Sigmoid colon (tissue), 7 donors: ENCODE measurements around the gene TMEM18. TPM values are rescaled to one million over a fixed set of nuclear protein-coding genes. Genes with fewer than 3 reads are reported as not detected.
"Not testable (repeated sequence)": the region's sequence is repeated elsewhere in the genome, so short reads cannot be mapped to it uniquely, and the experiment has no call there.

Experiments
- DNase-seq: peaks from one replicate; pipeline ENCODE4 v3.0.0-alpha.2; 2019
- H3K27ac ChIP-seq, 4 donors: fragments of 200-600 bp; sonication (generic); one replicate each; pipeline ENCODE4 v1.5.1; 2016 to 2019; ENCODE audit warnings: mild to moderate bottlenecking in 1 of 4
- H3K27me3 ChIP-seq, 3 donors: fragments of 200-600 bp; sonication (generic); one replicate each; pipeline ENCODE4 v1.5.1; 2019; ENCODE audit warnings: mild to moderate bottlenecking in 1 of 3
- H3K36me3 ChIP-seq, 4 donors: fragments of 200-600 bp; sonication (generic); one replicate each; pipeline ENCODE4 v1.5.1; 2016 to 2019
- H3K4me1 ChIP-seq, 4 donors: fragments of 200-600 bp; sonication (generic); one replicate each; pipeline ENCODE4 v1.5.1; 2017 to 2019
- H3K4me3 ChIP-seq, 4 donors: fragments of 200-600 bp; sonication (generic); one replicate each; pipeline ENCODE4 v1.5.1; 2017 to 2019; ENCODE audit warnings: mild to moderate bottlenecking in 2 of 4, moderate library complexity in 1 of 4
- H3K9me3 ChIP-seq, 4 donors: fragments of 200-600 bp in 3 of 4; sonication (generic) in 3 of 4; one replicate each; pipeline versions ENCODE4 v1.5.1 to v1.6.1; 2013 to 2019
- CTCF ChIP-seq, 4 experiments: fragments of 450-650 bp in 3 of 4; fragments of 200-600 bp in 1 of 4; IDR thresholded peaks; one replicate each; pipeline ENCODE4 v1.5.1; 2016 to 2019; ENCODE audit warnings: antibody characterized with exemption in 4 of 4, mild to moderate bottlenecking in 3 of 4, moderate library complexity in 2 of 4
- EP300 ChIP-seq, 4 donors: sonication (generic); formaldehyde crosslinking; IDR thresholded peaks; one replicate each; pipeline ENCODE4 v1.6.1; 2017; ENCODE audit warnings: antibody characterized with exemption in 4 of 4
- POLR2A ChIP-seq, 2 donors: fragments of 450-650 bp; IDR thresholded peaks; one replicate each; pipeline ENCODE4 v1.6.1; 2016; ENCODE audit warnings: antibody characterized with exemption in 2 of 2, mild to moderate bottlenecking in 2 of 2, moderate library complexity in 2 of 2
- POLR2AphosphoS5 ChIP-seq, 4 donors: sonication (generic); formaldehyde crosslinking; IDR thresholded peaks; one replicate each; pipeline ENCODE4 v1.6.1; 2017; ENCODE audit warnings: antibody characterized with exemption in 4 of 4
- WGBS, 2 donors: extraction: QIAGEN DNeasy Blood & Tissue Kit; methylation state at CpG; one replicate each; pipeline ENCODE4 v1.1.7; 2013; 5-methylcytosine and 5-hydroxymethylcytosine counted together
- intact Hi-C: fragments of 100-400 bp; cut with DNase I; formaldehyde crosslinking; loops from one replicate; pipeline ENCODE4 v1.15.1; 2023
- polyA plus RNA-seq, 3 donors: library from polyadenylated mRNA; stranded (reverse); fragments of 200-250 nt; gene quantifications; one replicate each; pipeline ENCODE4 v1.2.3, GENCODE V29; 2013
- total RNA-seq, 4 donors: library from RNA; depleted of rRNA; stranded (reverse); fragments of >200 nt; gene quantifications; one replicate each; pipeline ENCODE4 v1.1.0, GENCODE V29; 2016
- donor health status: healthy with polysubstance abuse.
- donor health status: Bipolar disorder and iron deficiency.
- donor health status: healthy.

The TMEM18 gene
- total and polyA plus RNA-seq, 7 donors, result 10.6 to 26.8 (median 22.7) TPM

- WGBS, 2 donors, result 58 to 60% methylated on average over 1 of the region's 1 CpG
Observed at GRCh38 chr2:685421-685820, 8.2 kb upstream of the TMEM18 start.

GRCh38 chr2:684913-685312 lies 7.7 kb upstream of the TMEM18 start:
- intact Hi-C loops, H3K9me3 ChIP-seq, H3K27me3 ChIP-seq, DNase-seq, H3K4me1 ChIP-seq, H3K27ac ChIP-seq, H3K4me3 ChIP-seq, H3K36me3 ChIP-seq: not testable (repeated sequence)
- WGBS, 2 donors, result 87 to 91% methylated on average over 2 of the region's 2 CpGs

More at GRCh38 chr2:685421-685820, 8.2 kb upstream of the TMEM18 start:
- DNase-seq, result no peak
- Histone ChIP-seq H3K9me3 (no peaks in the 10 kb centered on the region), H3K27me3 (no peaks in the 10 kb centered on the region), H3K36me3 (no peaks in the 10 kb centered on the region), H3K4me1 (no peaks in the 10 kb centered on the region), H3K27ac (no peak overlapping the region), H3K4me3 (no peak overlapping the region)
- intact Hi-C loops, result no loop called here
- TF ChIP-seq EP300 (IDR thresholded peaks at IDR 0.05) (no peak), CTCF (IDR thresholded peaks at IDR 0.05) (no peak), POLR2AphosphoS5 (IDR thresholded peaks at IDR 0.05) (no peak), POLR2A (IDR thresholded peaks at IDR 0.05) (no peak)

- intact Hi-C loops, result no loop called here
- no peak overlapping the region for H3K27ac ChIP-seq
- TF ChIP-seq POLR2AphosphoS5 (IDR thresholded peaks at IDR 0.05) (no peak), EP300 (IDR thresholded peaks at IDR 0.05) (no peak), CTCF (IDR thresholded peaks at IDR 0.05) (no peak)
- no peaks in the 10 kb centered on the region for H3K27me3 ChIP-seq
- H3K36me3 ChIP-seq, result no peaks in the 10 kb centered on the region
- H3K9me3 ChIP-seq, result no peaks in the 10 kb centered on the region
- H3K4me3 ChIP-seq, result no peak overlapping the region
- peaks cover 0 to 8% (median 4%) of the 10 kb centered on the region in 4 donors for H3K4me1 ChIP-seq
- DNase-seq, result no peak
Observed at GRCh38 chr2:682226-682625, 5.0 kb upstream of the TMEM18 start.

GRCh38 chr2:681312-681711 lies 4.1 kb upstream of the TMEM18 start:
- no peaks in the 10 kb centered on the region for H3K27me3 ChIP-seq
- no peak overlapping the region for H3K4me3 ChIP-seq
- WGBS, 2 donors, result 82 to 84% methylated on average over 11 of the region's 11 CpGs
- no peaks in the 10 kb centered on the region for H3K9me3 ChIP-seq
- peaks cover 0 to 10% (median 4%) of the 10 kb centered on the region in 4 donors for H3K4me1 ChIP-seq
- no peak overlapping the region for H3K27ac ChIP-seq
- DNase-seq, result no peak
- intact Hi-C loops, result no loop called here
- H3K36me3 ChIP-seq, result no peaks in the 10 kb centered on the region
- TF ChIP-seq POLR2AphosphoS5 (IDR thresholded peaks at IDR 0.05), result no peak
- no peak for TF ChIP-seq EP300 (IDR thresholded peaks at IDR 0.05)
- no peak for TF ChIP-seq POLR2A (IDR thresholded peaks at IDR 0.05)
- TF ChIP-seq CTCF (IDR thresholded peaks at IDR 0.05), result no peak

GRCh38 chr2:680496-680895 lies 3.3 kb upstream of the TMEM18 start:
- no peak for DNase-seq
- Histone ChIP-seq H3K27me3 (no peaks in the 10 kb centered on the region), H3K4me1 (peaks cover 0 to 18% (median 12%) of the 10 kb centered on the region in 4 donors), H3K36me3 (no peaks in the 10 kb centered on the region), H3K9me3 (no peaks in the 10 kb centered on the region), H3K27ac (no peak overlapping the region), H3K4me3 (no peak overlapping the region)
- intact Hi-C loops, result no loop called here
- no peak for TF ChIP-seq POLR2AphosphoS5 (IDR thresholded peaks at IDR 0.05)
- no peak for TF ChIP-seq CTCF (IDR thresholded peaks at IDR 0.05)
- no peak for TF ChIP-seq EP300 (IDR thresholded peaks at IDR 0.05)
- TF ChIP-seq POLR2A (IDR thresholded peaks at IDR 0.05), result no peak
- WGBS, 2 donors, result 92% methylated on average over 8 of the region's 8 CpGs
